ENCODE measurements around the gene CD164L2.

CD164L2 gene

GRCh38 chr1:27342778-27343638 lies 40.1 kb downstream of the CD164L2 start:
- no peak for DNase-seq

DNA sequence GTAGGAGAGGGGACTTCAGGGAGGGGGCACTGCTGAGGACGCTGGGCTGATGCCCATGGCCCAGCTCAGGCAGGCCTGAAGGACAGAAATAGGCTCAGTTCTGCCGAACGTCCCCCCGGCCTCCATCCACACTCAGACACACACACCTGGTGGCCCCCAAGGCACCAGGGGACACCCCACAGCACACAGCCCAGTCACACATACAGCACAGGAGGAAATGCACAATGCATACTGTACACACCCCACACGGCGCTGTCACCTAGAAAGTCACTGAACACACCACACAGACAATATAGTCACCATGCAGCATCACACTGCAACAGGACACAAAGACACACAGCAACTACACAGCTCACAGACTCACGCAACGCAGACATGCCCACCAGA lies 40.7 kb downstream of the CD164L2 start:
- no peak for DNase-seq

DNA sequence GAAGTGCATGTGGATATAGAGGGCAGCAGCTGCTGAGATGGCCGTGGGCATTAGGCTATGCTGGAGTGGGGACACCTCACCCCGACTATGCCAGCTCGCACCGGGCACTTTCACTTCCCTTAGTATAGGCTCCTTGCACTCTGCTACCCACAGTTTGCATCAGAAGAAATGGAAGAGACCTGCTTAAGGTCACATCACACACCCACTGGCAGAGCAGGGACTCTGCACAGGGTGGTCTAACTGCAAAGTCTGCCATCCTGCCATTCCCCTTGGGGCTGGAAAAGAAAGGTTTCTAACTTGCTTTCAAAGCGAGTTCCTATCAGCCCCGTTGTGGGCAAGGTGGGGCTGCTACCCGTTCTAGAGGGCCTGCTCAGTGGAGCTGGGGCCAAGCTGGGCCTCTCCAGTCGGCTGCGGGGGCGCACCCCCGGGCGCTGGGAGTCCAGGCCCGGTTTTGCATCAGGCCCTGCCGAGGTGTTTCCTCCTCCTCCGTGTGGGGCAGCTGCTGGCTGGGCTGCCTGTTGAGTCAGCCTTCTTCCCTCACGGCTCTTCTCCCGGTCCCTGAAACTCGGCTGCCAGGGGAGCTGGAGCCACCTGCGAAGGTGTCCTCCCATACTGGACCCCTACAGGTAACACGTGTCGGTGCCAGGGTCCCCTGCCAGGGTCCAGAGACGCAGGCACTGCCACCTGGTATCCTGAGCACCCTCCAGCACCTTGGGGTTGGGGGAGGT lies 41.4 kb downstream of the CD164L2 start, which contains the start of gene SYTL1:
Gene SYTL1, plus strand, starts transcription at position 498 of the 728 bp plus-strand sequence. CDS start 3,313 bp downstream, outside the sequence.
- DNase-seq: no peak

DNA sequence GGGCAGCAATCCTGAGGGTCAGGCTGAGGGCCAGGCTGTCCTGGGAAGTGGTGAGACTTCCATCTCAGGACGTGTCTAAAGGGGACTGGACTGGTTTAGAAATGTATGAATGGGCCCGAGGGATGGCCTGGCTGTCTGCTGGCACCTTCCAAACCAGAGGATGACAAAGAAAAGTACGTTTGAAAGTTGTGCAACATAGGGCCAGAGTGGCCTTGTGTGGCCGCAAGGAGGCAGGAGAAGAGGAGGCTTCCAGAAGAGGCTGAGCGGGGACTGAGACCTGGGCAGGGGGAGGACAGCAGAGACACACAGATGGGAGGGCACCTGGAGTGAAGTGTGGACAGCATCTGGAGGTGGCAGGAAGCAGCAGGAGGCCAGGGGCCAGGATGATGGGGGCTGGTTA lies 43.9 kb downstream of the CD164L2 start:
- no peak for DNase-seq

DNA sequence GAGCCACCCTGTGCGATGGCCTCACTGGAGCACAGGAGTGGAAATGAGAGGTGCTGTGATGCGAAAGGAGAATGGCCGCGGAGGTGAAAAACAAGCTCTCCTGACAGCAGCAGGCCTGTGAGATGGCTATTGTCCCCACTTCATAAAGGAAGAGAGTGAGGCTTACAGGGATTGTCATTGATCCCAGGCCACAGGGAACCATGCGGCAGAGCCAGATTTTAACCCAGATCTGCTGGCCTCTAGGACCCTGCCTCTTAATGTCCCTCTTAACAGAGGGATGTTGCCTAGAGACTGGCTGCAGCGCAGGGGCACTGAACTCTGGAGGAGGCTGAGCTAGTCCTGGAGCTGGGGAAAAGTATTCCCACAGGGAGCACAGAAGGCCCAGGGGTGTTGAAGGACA lies 44.4 kb downstream of the CD164L2 start:
- DNase-seq: no peak

- no peak for DNase-seq
Measured at GRCh38 chr1:27336756-27337155, 46.4 kb downstream of the CD164L2 start.

DNA sequence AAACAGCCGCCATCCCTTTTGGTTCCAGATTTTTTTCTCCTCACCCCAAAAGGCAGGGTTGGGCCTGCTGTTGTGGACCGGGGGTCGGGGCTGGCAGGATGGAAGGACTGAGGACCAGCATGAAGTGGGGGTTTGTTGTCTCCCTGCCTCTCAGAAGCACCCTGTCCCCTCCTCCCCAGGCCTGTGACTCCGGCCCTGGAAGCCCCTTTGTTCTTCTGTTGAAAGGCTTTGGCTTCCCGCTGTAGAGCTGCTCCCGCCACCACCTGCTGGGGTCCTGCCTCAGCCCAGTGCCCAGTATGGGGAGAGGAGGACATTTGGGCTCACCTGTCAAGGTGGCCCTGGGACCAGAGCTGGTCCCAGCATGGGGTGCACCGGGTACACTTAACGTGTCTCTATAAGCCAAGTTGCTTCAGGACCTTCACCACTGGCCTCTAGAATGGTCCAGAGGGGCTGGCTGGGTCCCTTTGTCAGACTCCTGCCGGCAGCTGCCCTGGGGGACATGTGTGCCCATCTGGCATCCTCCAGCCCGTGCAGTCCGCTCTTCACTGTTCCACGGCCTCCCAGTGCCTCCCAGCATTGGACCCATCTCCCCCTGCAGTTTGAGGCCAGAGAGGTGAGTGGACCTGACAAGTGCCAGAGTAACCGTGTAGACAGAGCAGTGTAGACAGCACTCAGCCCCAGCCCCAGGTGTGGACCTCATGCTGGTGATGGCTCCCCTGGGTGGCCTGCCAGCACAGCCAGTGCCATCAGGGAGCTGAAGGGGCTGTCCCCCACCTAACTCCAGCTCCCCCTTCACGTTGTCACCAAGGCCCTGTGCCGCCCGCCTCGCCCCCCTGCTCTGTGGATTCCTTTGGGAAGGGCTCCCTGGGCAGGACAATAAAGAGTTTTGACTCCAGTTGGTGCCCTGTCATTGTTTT lies 47.4 kb downstream of the CD164L2 start:
- no peak for DNase-seq

- no peak for DNase-seq
Measured at GRCh38 chr1:27333717-27334279, 49.3 kb downstream of the CD164L2 start.

- no peak for DNase-seq
Measured at GRCh38 chr1:27332536-27333281, 50.4 kb downstream of the CD164L2 start.

DNA sequence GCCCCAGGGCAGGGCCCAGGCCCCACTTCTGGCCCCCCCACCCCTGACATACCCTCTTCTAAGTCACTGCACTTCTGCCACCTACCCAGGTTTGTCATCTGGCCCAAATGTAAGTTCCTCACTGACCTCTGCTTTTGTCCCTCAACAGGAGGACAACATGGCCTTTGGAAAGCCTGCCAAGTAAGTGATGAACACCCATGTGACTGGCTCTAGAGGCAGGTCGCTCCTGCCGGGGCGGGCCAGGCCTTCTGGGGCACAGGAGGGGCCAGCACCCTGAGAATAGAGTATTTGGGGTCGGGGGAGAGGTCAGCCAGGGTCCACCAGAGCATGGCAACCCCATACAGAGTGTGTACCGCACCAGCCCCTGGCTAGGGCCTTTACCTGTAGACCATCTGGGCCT lies 51.2 kb downstream of the CD164L2 start:
- DNase-seq: no peak

GRCh38 chr1:27331426-27331825 lies 51.7 kb downstream of the CD164L2 start:
- no peak for DNase-seq

DNA sequence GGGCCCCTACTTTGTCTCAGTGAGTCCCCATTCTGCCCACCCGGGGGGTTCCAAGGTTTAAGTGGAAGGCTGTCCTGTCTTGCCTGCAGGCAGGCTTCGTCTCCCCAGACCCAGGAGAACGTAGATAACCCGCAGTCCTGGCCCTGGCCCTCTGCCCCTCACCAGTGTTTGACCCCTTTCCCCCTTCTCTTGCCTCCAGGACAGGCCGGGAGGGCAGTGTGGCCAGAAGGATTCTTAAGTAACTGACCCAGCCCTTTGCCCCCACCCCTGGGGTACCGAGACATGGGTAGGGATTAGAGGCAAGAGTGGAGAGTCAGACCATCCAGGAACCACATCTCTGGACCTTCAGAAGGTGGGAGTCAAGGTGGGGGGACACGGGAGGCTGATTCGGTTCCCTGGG lies 52.3 kb downstream of the CD164L2 start:
- DNase-seq: no peak

All from NCI-H1092 (cell line).